Activated CD8-positive, alpha-beta T cell treated with anti-CD3 and anti-CD28 coated beads for 36 hours (primary cell): ENCODE measurements around the gene TBC1D13. TPM values are rescaled to one million over a fixed set of nuclear protein-coding genes. Genes with fewer than 3 reads are reported as not detected.

Experiments
- ATAC-seq: fragments of 200-7000 bp; cut with Tn5 transposase; one replicate; pipeline ENCODE4 v1.10.0; 2021; ENCODE audit warnings: mild to moderate bottlenecking, moderate library complexity
- CTCF ChIA-PET: fragments of 350-600 bp; sonication (Branson Sonifier 250); formaldehyde crosslinking; loops from one replicate; lab custom pipeline; 2021; ENCODE audit warnings: antibody characterized with exemption; lab: Charles Lee
- POLR2A ChIA-PET: fragments of 350-600 bp; sonication (Branson Sonifier 250); formaldehyde crosslinking; loops from one replicate; lab custom pipeline; 2021; ENCODE audit warnings: antibody characterized with exemption; lab: Charles Lee
- DNase-seq: peaks from one replicate; pipeline ENCODE4 v3.0.0-alpha.2; 2020
- H3K27ac Mint-ChIP-seq: one replicate; pipeline ENCODE4 v1.8.0; 2021; ENCODE audit warnings: mild to moderate bottlenecking, mixed read lengths
- H3K27me3 Mint-ChIP-seq: one replicate; pipeline ENCODE4 v1.8.0; 2021; ENCODE audit warnings: mixed read lengths
- H3K36me3 Mint-ChIP-seq: one replicate; pipeline ENCODE4 v1.8.0; 2021; ENCODE audit warnings: low read depth, mixed read lengths
- H3K4me1 Mint-ChIP-seq: one replicate; pipeline ENCODE4 v1.8.0; 2021; ENCODE audit warnings: low read depth, mixed read lengths
- H3K4me3 Mint-ChIP-seq: one replicate; pipeline ENCODE4 v1.8.0; 2021; ENCODE audit warnings: mild to moderate bottlenecking, moderate library complexity, mixed read lengths
- H3K9me3 Mint-ChIP-seq: one replicate; pipeline ENCODE4 v1.8.0; 2021; ENCODE audit warnings: mixed read lengths
- intact Hi-C: fragments of 100-400 bp; cut with micrococcal nuclease; formaldehyde crosslinking; loops from one replicate; pipeline ENCODE4 v1.10.0; 2022
- total RNA-seq, 2 experiments: library from RNA; stranded (reverse); gene quantifications; one replicate each; pipeline ENCODE4 v1.2.3, GENCODE V29; 2021
- TF ChIP-seq, protein P1 (sequence below): fragments of 200-600 bp; IDR thresholded peaks from one replicate; pipeline ENCODE4 v1.8.0; 2022; ENCODE audit warnings: antibody characterized with exemption, mild to moderate bottlenecking

TBC1D13 gene
- total RNA-seq, 2 experiments from 2014 or later = 11.7 to 12.5 TPM

DNA sequence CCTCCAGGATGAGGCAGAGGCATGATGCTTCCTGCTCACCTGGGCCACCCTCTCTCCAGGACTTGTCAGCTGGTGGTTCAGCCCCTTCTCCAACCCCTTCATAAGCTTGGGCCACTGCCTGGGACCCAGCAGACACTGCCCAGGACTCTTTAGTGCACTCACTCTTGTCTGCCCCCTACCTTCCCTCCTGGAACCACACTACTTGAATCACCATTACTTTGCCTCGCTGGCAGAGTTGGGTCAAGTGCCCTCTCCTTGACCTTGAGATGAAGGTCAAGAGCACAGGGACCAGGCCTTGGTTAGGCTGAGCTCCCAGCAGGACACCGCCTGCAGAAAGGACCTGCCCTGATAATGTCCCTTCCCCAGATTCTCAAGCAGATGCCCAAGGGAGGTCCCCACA, 22.8 kb downstream of the TBC1D13 start:
- no peaks in the 10 kb centered on the region for H3K9me3 Mint-ChIP-seq
- POLR2A ChIA-PET = interaction anchor here (0.9 kb wide), 2 partner anchors 73 to 103 kb away, joined by 3 read pairs; no protein-coding TSS in a partner anchor
- H3K36me3 Mint-ChIP-seq = peaks cover 8% of the 10 kb centered on the region
- no peak overlapping the region for H3K27ac Mint-ChIP-seq
- CTCF ChIA-PET = interaction anchor here (4.1 kb wide), 1 partner anchor 8 kb away, joined by 26 read pairs; the partner anchor contains the start of gene ENDOG
- no peaks in the 10 kb centered on the region for H3K27me3 Mint-ChIP-seq
- intact Hi-C loops = no loop called here
- DNase-seq (no peak), ATAC-seq (no peak)
- TF ChIP-seq, protein P1, sequence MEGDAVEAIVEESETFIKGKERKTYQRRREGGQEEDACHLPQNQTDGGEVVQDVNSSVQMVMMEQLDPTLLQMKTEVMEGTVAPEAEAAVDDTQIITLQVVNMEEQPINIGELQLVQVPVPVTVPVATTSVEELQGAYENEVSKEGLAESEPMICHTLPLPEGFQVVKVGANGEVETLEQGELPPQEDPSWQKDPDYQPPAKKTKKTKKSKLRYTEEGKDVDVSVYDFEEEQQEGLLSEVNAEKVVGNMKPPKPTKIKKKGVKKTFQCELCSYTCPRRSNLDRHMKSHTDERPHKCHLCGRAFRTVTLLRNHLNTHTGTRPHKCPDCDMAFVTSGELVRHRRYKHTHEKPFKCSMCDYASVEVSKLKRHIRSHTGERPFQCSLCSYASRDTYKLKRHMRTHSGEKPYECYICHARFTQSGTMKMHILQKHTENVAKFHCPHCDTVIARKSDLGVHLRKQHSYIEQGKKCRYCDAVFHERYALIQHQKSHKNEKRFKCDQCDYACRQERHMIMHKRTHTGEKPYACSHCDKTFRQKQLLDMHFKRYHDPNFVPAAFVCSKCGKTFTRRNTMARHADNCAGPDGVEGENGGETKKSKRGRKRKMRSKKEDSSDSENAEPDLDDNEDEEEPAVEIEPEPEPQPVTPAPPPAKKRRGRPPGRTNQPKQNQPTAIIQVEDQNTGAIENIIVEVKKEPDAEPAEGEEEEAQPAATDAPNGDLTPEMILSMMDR = no peak
- no peak overlapping the region for H3K4me3 Mint-ChIP-seq
- no peaks in the 10 kb centered on the region for H3K4me1 Mint-ChIP-seq

DNA sequence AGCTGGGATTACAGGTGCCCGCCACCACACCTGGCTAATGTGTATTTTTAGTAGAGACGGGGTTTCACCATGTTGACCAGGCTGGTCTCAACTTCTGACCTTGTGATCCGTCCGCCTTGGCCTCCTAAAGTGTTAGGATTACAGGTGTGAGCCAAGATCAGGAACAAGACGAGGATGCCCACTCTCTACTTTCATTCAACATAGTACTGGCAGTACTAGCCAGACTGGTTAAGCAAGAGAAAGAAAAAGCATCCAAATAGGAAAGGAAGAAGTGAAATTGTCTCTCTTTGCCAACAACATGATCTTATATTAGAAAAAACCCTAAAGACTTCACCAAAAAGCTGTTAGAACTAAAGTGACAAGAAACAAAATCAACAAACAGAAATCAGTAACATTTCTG, 23.8 kb downstream of the TBC1D13 start:
- intact Hi-C loops = no loop called here
- H3K4me3 Mint-ChIP-seq = no peak overlapping the region

DNA sequence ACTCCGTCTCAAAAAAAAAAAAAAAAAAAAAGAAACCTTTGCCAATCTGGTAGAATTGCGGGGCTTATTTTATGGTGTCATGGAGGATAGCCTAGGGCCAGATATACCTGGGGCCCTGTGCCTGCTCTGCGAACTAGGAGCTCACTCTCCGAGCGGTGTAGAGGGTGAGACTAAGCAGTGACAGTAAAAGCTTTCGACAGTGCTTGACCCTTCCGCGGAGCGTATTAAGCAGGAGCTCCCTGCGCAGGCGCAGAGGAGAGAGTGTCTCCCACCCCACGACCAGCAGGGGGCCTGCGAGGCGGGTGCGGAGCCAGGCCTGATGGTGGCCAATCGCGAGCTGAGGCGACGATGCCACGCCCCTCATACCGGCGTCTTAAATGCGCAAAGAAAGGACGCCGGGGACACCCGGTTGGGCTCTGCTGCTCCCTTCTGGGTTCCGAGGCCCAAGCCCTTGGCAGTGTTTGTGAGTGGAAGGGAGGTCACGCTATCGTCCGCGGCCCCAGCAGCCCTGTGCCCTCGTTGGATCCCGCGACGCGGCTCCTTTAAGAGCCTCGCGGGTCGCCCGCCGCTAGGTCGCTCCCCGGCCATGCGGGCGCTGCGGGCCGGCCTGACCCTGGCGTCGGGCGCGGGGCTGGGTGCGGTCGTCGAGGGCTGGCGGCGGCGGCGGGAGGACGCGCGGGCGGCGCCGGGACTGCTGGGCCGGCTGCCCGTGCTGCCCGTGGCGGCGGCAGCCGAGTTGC, 31.2 kb downstream of the TBC1D13 start, which contains the start of gene ENDOG:
TSS of gene ENDOG (plus strand) at position 402 of the 740 bp plus-strand sequence. CDS start at position 587, 185 bp downstream.
- Mint-ChIP-seq H3K27me3 (no peaks in the 10 kb centered on the region), H3K4me1 (peaks cover 19% of the 10 kb centered on the region), H3K9me3 (no peaks in the 10 kb centered on the region), H3K27ac (peak within 1 kb of the TSS; percentile 84), H3K36me3 (peaks cover 10% of the 10 kb centered on the region), H3K4me3 (peak within 1 kb of the TSS; percentile 80)
- ChIA-PET CTCF (interaction anchor here (0.6 to 4.8 kb wide), 42 partner anchors 10 to 383 kb away, joined by 3 to 53 read pairs (median 4); partner anchors contain the start of genes KYAT1, LRRC8A, PKN3 and SPOUT1), POLR2A (interaction anchor here (0.6 to 4.6 kb wide), 13 partner anchors 10 to 292 kb away, joined by 3 to 41 read pairs (median 4); partner anchors contain the start of genes CRAT, KYAT1, SET and SPOUT1)
- ATAC-seq (peak; percentile 97), DNase-seq (peak; percentile 98)
- TF ChIP-seq, protein P1 = peak; percentile 94
- intact Hi-C loops = no loop called here

More for the DNA sequence above, 23.8 kb downstream of the TBC1D13 start:
- TF ChIP-seq, protein P1 = no peak
- CTCF ChIA-PET = no interaction called here
- no peak for ATAC-seq
- H3K27ac Mint-ChIP-seq = no peak overlapping the region
- POLR2A ChIA-PET = no interaction called here
- no peaks in the 10 kb centered on the region for H3K27me3 Mint-ChIP-seq
- H3K36me3 Mint-ChIP-seq = peaks cover 6% of the 10 kb centered on the region
- H3K4me1 Mint-ChIP-seq = no peaks in the 10 kb centered on the region
- no peak for DNase-seq
- H3K9me3 Mint-ChIP-seq = no peaks in the 10 kb centered on the region

DNA sequence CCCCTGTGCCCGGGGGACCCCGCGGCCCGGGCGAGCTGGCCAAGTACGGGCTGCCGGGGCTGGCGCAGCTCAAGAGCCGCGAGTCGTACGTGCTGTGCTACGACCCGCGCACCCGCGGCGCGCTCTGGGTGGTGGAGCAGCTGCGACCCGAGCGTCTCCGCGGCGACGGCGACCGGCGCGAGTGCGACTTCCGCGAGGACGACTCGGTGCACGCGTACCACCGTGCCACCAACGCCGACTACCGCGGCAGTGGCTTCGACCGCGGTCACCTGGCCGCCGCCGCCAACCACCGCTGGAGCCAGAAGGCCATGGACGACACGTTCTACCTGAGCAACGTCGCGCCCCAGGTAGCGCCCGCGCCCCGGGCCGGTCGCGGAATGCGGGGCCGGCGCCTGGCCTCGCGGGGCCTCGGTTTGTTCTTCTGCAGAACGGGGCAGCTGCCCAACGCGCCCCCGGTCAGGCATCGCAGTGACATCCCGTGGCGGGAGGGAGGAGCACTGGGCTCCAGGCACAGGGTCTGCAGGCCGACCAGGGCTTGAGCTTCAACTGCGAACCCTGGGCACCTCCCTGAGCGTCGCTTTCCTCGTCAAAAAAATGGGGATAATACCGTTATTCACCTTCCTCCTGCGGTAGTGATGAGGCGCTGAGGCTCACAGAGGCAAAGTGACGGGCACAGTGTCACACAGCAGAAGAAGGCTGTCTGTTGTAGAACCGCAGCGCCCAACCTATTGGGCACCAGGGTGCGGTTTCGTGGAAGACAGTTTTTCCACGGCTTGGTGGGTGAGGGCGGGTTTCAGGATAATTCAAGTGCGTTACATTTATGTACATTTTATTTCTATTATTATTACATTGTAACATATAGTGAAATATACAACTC, 32.0 kb downstream of the TBC1D13 start:
- ChIA-PET CTCF (interaction anchor here (0.7 to 4.8 kb wide), 34 partner anchors 10 to 384 kb away, joined by 3 to 53 read pairs (median 4); partner anchors contain the start of genes KYAT1, LRRC8A, SPOUT1 and ZER1), POLR2A (interaction anchor here (0.6 to 4.6 kb wide), 12 partner anchors 9 to 478 kb away, joined by 3 to 41 read pairs (median 4); partner anchors contain the start of genes CRAT, KYAT1, SET and SPOUT1)
- Mint-ChIP-seq H3K9me3 (no peaks in the 10 kb centered on the region), H3K4me3 (peak overlapping the region; percentile 80), H3K27ac (peak overlapping the region; percentile 52), H3K27me3 (no peaks in the 10 kb centered on the region), H3K4me1 (peaks cover 19% of the 10 kb centered on the region), H3K36me3 (peaks cover 10% of the 10 kb centered on the region)
- TF ChIP-seq, protein P1 = no peak
- ATAC-seq (peak; percentile 35), DNase-seq (peak; percentile 61)
- intact Hi-C loops = no loop called here
